BJ (cell line): Measurements from ENCODE around the gene EIF1AD. TPM values are rescaled to one million over a fixed set of nuclear protein-coding genes. Genes with fewer than 3 reads are reported as not detected.

Experiments used
- CTCF ChIA-PET: fragments of 350-600 bp; formaldehyde crosslinking; extraction: SDS; loops from one replicate; lab custom pipeline; 2021; ENCODE audit warnings: antibody characterized with exemption, inconsistent platforms; lab: Yijun Ruan, JAX
- POLR2A ChIA-PET: fragments of 300-600 bp; sonication (Branson Sonifier 250); formaldehyde crosslinking; extraction: SDS; loops from one replicate; lab custom pipeline; 2021; ENCODE audit warnings: antibody characterized with exemption; lab: Charles Lee
- DNase-seq: peaks from one replicate; pipeline ENCODE4 v3.0.0-alpha.2; 2011; ENCODE audit warnings: low read depth
- H3K27me3 ChIP-seq: 2 replicates; pipeline ENCODE4 v1.6.0; 2011; ENCODE audit warnings: low read length; ENCODE audit not compliant: control insufficient read depth, insufficient read depth
- H3K36me3 ChIP-seq: 2 replicates; pipeline ENCODE4 v1.5.1; 2011; ENCODE audit warnings: low read length; ENCODE audit not compliant: control insufficient read depth, insufficient read depth
- H3K4me3 ChIP-seq: 2 replicates; pipeline ENCODE4 v1.5.1; 2011; ENCODE audit warnings: low read depth, mild to moderate bottlenecking, control low read depth, low read length
- CTCF ChIP-seq: IDR thresholded peaks from 2 replicates; pipeline ENCODE4 v1.5.1; 2011; ENCODE audit warnings: low read depth, mild to moderate bottlenecking, control low read depth, inconsistent platforms, low read length, moderate library complexity; ENCODE audit not compliant: insufficient read depth
- polyA plus RNA-seq: library from polyadenylated mRNA; depleted of rRNA; stranded (reverse); fragments of >200 nt; gene quantifications from 2 replicates; pipeline ENCODE4 v1.2.3, GENCODE V29; 2011

The EIF1AD gene
- polyA plus RNA-seq, 1 experiment = 27.7 TPM

GRCh38 chr11:66042996-66043906 lies 41.3 kb upstream of the EIF1AD start:
- TF ChIP-seq CTCF = no peak
- ChIA-PET CTCF (interaction anchor here (0.8 to 4.7 kb wide), 8 partner anchors 8 to 332 kb away, joined by 3 to 40 read pairs (median 10); partner anchors contain the start of genes CATSPER1 and KAT5), POLR2A (no interaction called here)
- no peak for DNase-seq
- no peak overlapping the region for H3K4me3 ChIP-seq
- H3K36me3 ChIP-seq = no peaks in the 10 kb centered on the region
- no peaks in the 10 kb centered on the region; the same call in none of the 2 replicates for H3K27me3 ChIP-seq

GRCh38 chr11:66042227-66042995 lies 40.5 kb upstream of the EIF1AD start:
- Histone ChIP-seq H3K36me3 (no peaks in the 10 kb centered on the region), H3K4me3 (no peak overlapping the region), H3K27me3 (no peaks in the 10 kb centered on the region; the same call in none of the 2 replicates)
- ChIA-PET POLR2A (no interaction called here), CTCF (interaction anchor here (0.6 to 4.7 kb wide), 4 partner anchors 12 to 1593 kb away, joined by 3 to 40 read pairs (median 6); no protein-coding TSS in a partner anchor)
- no peak for TF ChIP-seq CTCF
- DNase-seq = no peak

DNA sequence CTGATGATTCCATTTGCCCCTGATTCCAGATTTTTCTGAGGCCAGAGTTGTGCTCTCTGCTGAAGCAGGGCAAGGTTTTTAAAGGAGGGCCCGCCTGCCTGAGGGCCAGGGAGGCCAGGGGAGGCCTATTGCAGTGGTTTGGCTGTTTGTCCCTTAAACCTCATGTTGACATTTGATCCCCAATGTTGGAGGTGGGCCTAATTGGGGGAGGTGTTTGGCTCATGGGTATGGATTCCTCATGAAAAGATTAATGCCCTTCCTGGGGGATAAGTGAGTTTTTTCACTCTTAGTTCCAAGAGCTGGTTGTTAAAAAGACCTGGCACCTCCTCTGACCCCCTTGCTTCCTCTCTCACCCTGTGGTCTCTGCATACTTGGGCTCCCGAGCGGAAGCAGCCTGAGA lies 37.8 kb upstream of the EIF1AD start:
- no peak for DNase-seq
- TF ChIP-seq CTCF = no peak
- Histone ChIP-seq H3K36me3 (no peaks in the 10 kb centered on the region), H3K4me3 (no peak overlapping the region), H3K27me3 (peaks cover 2% of the 10 kb centered on the region)
- POLR2A ChIA-PET = no interaction called here
- CTCF ChIA-PET = interaction anchor here (2.9 kb wide), 1 partner anchor 17 kb away, joined by 14 read pairs; no protein-coding TSS in a partner anchor

DNA sequence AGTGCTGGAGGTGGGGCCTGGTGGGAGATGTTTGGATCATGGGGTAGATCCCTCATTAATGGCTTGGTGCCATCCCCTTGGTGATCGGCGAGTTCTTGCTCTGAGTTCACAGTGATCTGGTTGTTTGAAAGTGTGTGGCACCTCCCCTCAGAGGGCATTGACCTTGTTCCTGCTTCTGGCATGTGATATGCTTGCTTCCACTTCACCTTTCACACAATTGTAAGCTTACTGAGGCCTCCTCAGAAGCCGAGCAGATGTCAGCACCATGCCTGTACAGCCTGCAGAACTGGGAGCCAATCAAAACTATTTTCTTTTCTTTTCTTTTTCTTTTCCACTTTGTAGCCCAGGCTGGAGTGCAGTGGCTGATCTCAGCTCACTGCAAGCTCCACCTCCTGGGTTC lies 35.4 kb upstream of the EIF1AD start:
- ChIA-PET POLR2A (no interaction called here), CTCF (interaction anchor here (2.2 to 3.8 kb wide), 3 partner anchors 8 to 14 kb away, joined by 5 to 31 read pairs (median 31); partner anchors contain the start of gene SF3B2)

More for the DNA sequence above, 35.4 kb upstream of the EIF1AD start:
- Histone ChIP-seq H3K36me3 (no peaks in the 10 kb centered on the region), H3K27me3 (peaks cover 2% of the 10 kb centered on the region), H3K4me3 (no peak overlapping the region)
- DNase-seq = no peak
- no peak for TF ChIP-seq CTCF
